ENCODE data around the gene UBE3B. TPM values are rescaled to one million over a fixed set of nuclear protein-coding genes. Genes with fewer than 3 reads are reported as not detected.

The UBE3B gene
- total RNA-seq, 1 donor from 2014 or later, result 32.2 TPM

DNA sequence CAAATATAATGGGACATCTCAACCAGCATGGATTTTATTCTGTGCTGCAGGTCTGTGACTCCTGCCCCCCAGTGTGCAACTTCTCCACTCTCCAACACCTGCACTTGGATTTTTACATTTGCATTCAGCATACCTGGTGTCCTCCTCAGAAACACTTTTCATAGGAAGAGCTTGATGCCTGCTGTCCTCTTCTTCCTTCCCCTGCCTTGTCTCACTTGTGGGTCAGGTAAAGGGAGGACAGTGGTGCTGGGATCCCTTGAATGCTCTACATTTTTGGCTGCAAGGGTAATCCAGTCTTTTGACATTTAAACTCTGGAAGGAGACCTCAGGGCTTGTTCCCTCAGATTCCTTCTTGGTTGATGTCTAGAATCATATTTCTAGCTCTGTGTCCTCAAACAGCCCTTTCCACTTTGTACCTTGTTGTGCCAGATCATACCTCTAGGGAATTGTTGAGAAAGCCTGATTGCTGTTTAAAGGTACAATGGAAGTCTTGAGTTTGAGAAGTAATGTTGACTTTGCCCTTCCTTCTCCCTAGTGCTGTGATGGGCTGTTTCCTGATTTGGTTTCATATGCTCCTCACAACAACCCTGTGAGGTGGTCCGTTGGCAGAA is 12.6 kb downstream of the UBE3B start:
- H3K4me3 ChIP-seq, result no peak overlapping the region
- no peaks in the 10 kb centered on the region for H3K27me3 ChIP-seq
- TF ChIP-seq, protein P1, sequence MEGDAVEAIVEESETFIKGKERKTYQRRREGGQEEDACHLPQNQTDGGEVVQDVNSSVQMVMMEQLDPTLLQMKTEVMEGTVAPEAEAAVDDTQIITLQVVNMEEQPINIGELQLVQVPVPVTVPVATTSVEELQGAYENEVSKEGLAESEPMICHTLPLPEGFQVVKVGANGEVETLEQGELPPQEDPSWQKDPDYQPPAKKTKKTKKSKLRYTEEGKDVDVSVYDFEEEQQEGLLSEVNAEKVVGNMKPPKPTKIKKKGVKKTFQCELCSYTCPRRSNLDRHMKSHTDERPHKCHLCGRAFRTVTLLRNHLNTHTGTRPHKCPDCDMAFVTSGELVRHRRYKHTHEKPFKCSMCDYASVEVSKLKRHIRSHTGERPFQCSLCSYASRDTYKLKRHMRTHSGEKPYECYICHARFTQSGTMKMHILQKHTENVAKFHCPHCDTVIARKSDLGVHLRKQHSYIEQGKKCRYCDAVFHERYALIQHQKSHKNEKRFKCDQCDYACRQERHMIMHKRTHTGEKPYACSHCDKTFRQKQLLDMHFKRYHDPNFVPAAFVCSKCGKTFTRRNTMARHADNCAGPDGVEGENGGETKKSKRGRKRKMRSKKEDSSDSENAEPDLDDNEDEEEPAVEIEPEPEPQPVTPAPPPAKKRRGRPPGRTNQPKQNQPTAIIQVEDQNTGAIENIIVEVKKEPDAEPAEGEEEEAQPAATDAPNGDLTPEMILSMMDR (IDR thresholded peaks at IDR 0.05), result no peak
- TF ChIP-seq POLR2A (IDR thresholded peaks at IDR 0.05), result no peak
- peaks cover 0 to 84% of the 10 kb centered on the region in 2 donors for H3K36me3 ChIP-seq
- H3K4me1 ChIP-seq, result no peaks in the 10 kb centered on the region
- intact Hi-C loops (cut with DNase I), result no loop called here
- H3K27ac ChIP-seq, result no peak overlapping the region
- H3K9me3 ChIP-seq, result no peaks in the 10 kb centered on the region
- DNase-seq (ENCODE audit: extremely low spot score in 2 of 2), result no peak

DNA sequence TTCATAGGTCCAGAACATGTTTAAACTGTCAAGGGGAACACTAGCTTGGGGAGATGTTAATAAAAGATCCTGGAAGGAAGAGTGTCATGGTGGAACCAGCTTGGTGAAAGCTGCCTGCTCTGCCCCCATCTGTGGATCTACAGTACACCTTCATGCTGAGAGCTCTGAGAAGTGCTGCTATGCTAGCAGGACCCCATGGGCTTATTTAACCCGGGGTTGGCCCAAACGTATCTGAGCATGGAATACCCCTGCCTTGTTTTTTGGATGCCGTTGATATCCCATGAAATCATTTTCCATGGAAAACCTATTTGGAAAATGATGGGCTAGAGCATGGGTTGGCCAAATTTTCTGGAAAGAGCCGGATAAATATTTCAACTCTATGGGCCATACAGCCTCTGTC is 14.2 kb downstream of the UBE3B start:
- H3K36me3 ChIP-seq, result peaks cover 0 to 80% of the 10 kb centered on the region in 2 donors
- H3K4me3 ChIP-seq, result no peak overlapping the region
- no peak for DNase-seq (ENCODE audit: extremely low spot score in 2 of 2)
- no peaks in the 10 kb centered on the region for H3K9me3 ChIP-seq
- intact Hi-C loops (cut with DNase I), result no loop called here
- no peak overlapping the region for H3K27ac ChIP-seq
- TF ChIP-seq POLR2AphosphoS5 (IDR thresholded peaks at IDR 0.05; ENCODE audit: insufficient read depth in 1 of 2, low read depth in 1 of 2), result no peak
- TF ChIP-seq POLR2A (IDR thresholded peaks at IDR 0.05), result no peak
- TF ChIP-seq, protein P1 (IDR thresholded peaks at IDR 0.05), result no peak
- H3K4me1 ChIP-seq, result no peaks in the 10 kb centered on the region
- H3K27me3 ChIP-seq, result no peaks in the 10 kb centered on the region

GRCh38 chr12:109492371-109492770 is 14.9 kb downstream of the UBE3B start:
- TF ChIP-seq POLR2AphosphoS5 (IDR thresholded peaks at IDR 0.05; ENCODE audit: insufficient read depth in 1 of 2, low read depth in 1 of 2) (no peak), POLR2A (IDR thresholded peaks at IDR 0.05) (no peak)
- TF ChIP-seq, protein P1 (IDR thresholded peaks at IDR 0.05), result no peak
- Histone ChIP-seq H3K27me3 (no peaks in the 10 kb centered on the region), H3K27ac (no peak overlapping the region), H3K9me3 (no peaks in the 10 kb centered on the region), H3K4me1 (no peaks in the 10 kb centered on the region), H3K36me3 (peaks cover 0 to 73% of the 10 kb centered on the region in 2 donors), H3K4me3 (no peak overlapping the region)
- DNase-seq (ENCODE audit: extremely low spot score in 2 of 2), result no peak
- intact Hi-C loops (cut with DNase I), result no loop called here

DNA sequence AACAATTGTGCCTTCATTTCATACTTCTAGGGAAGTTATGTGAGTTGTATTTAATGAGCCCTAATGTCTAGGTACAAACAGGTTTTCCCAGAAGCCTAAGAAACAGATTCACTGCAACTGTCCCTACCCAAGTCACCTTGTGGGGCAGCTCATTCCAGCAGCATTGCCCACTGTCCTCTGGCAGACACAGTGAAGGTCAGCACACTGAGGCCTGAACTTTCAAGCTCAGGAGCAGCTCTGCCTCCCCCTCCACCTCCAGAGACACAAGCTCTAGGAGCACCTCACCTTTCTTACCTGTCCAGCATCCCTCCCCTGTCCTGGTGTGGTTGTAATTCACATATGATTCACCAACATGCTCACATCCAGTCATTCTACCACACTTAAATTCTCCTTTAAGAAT is 15.7 kb downstream of the UBE3B start:
- TF ChIP-seq POLR2AphosphoS5 (IDR thresholded peaks at IDR 0.05; ENCODE audit: insufficient read depth in 1 of 2, low read depth in 1 of 2) (no peak), POLR2A (IDR thresholded peaks at IDR 0.05) (no peak)
- TF ChIP-seq, protein P1 (IDR thresholded peaks at IDR 0.05), result no peak
- no peak overlapping the region for H3K4me3 ChIP-seq
- peaks cover 0 to 73% of the 10 kb centered on the region in 2 donors for H3K36me3 ChIP-seq
- H3K4me1 ChIP-seq, result no peaks in the 10 kb centered on the region
- DNase-seq (ENCODE audit: extremely low spot score in 2 of 2), result no peak
- intact Hi-C loops (cut with DNase I), result no loop called here
- H3K9me3 ChIP-seq, result no peaks in the 10 kb centered on the region
- no peak overlapping the region for H3K27ac ChIP-seq
- no peaks in the 10 kb centered on the region for H3K27me3 ChIP-seq

GRCh38 chr12:109493938-109494337 is 16.5 kb downstream of the UBE3B start:
- no peaks in the 10 kb centered on the region for H3K27me3 ChIP-seq
- no peaks in the 10 kb centered on the region for H3K4me1 ChIP-seq
- no peaks in the 10 kb centered on the region for H3K9me3 ChIP-seq
- intact Hi-C loops (cut with DNase I), result no loop called here
- H3K4me3 ChIP-seq, result no peak overlapping the region
- TF ChIP-seq POLR2AphosphoS5 (IDR thresholded peaks at IDR 0.05; ENCODE audit: insufficient read depth in 1 of 2, low read depth in 1 of 2) (no peak), POLR2A (IDR thresholded peaks at IDR 0.05) (no peak)
- TF ChIP-seq, protein P1 (IDR thresholded peaks at IDR 0.05), result no peak
- H3K27ac ChIP-seq, result no peak overlapping the region
- peaks cover 0 to 73% of the 10 kb centered on the region in 2 donors for H3K36me3 ChIP-seq
- DNase-seq (ENCODE audit: extremely low spot score in 2 of 2), result no peak
